WTC11 (cell line): ENCODE measurements around the gene ZBTB6. TPM values are rescaled to one million over a fixed set of nuclear protein-coding genes. Genes with fewer than 3 reads are reported as not detected.

Experiments used
- ATAC-seq: fragments of 200-7000 bp; cut with Tn5 transposase; 2 replicates; pipeline ENCODE4 v1.10.0; 2021; ENCODE audit warnings: mild to moderate bottlenecking, moderate library complexity
- Bru-seq: library from RNA; stranded (reverse); fragments of 400-500 nt; gene quantifications from one replicate; lab custom pipeline; 2021; lab: Mats Ljungman, UMichigan
- CTCF ChIA-PET: fragments of 300-600 bp; sonication (Branson Sonifier 250); formaldehyde crosslinking; loops from one replicate; lab custom pipeline; 2021; ENCODE audit warnings: antibody characterized with exemption; lab: Charles Lee
- POLR2A ChIA-PET: fragments of 350-600 bp; sonication (Branson Sonifier 250); formaldehyde crosslinking; loops from one replicate; lab custom pipeline; 2021; ENCODE audit warnings: antibody characterized with exemption; lab: Charles Lee
- DNase-seq: peaks from one replicate; pipeline ENCODE4 v3.0.0; 2021; ENCODE audit warnings: low spot score
- H3K27ac Mint-ChIP-seq: 2 replicates; pipeline ENCODE4 v1.8.0; 2021; ENCODE audit warnings: mixed read lengths
- H3K27me3 Mint-ChIP-seq: 2 replicates; pipeline ENCODE4 v1.8.0; 2021; ENCODE audit warnings: low read depth, mild to moderate bottlenecking, moderate library complexity, mixed read lengths
- H3K36me3 Mint-ChIP-seq: 2 replicates; pipeline ENCODE4 v1.8.0; 2021; ENCODE audit warnings: mixed read lengths
- H3K4me1 Mint-ChIP-seq: 2 replicates; pipeline ENCODE4 v1.8.0; 2022; ENCODE audit warnings: mixed read lengths
- H3K4me3 Mint-ChIP-seq: 2 replicates; pipeline ENCODE4 v1.8.0; 2021; ENCODE audit warnings: mild to moderate bottlenecking, moderate library complexity, mixed read lengths
- H3K9me3 Mint-ChIP-seq: 2 replicates; pipeline ENCODE4 v1.8.0; 2021; ENCODE audit warnings: mixed read lengths
- ARID4B ChIP-seq: sonication (generic); formaldehyde crosslinking; IDR thresholded peaks from 2 replicates; pipeline ENCODE4 v1.8.0; 2023; ENCODE audit warnings: missing genetic modification reagents, mild to moderate bottlenecking, borderline replicate concordance
- ATF2 ChIP-seq: sonication (generic); formaldehyde crosslinking; IDR thresholded peaks from 2 replicates; pipeline ENCODE4 v1.8.1; 2022; ENCODE audit warnings: low read depth, missing genetic modification reagents, borderline replicate concordance
- ATF6 ChIP-seq: sonication (generic); formaldehyde crosslinking; IDR thresholded peaks from 2 replicates; pipeline ENCODE4 v1.8.1; 2023; ENCODE audit warnings: mild to moderate bottlenecking, missing genetic modification reagents
- CREB1 ChIP-seq: sonication (generic); formaldehyde crosslinking; IDR thresholded peaks from 2 replicates; pipeline ENCODE4 v1.8.0; 2023; ENCODE audit warnings: mild to moderate bottlenecking, missing genetic modification reagents
- E2F5 ChIP-seq: sonication (generic); formaldehyde crosslinking; IDR thresholded peaks from 2 replicates; pipeline ENCODE4 v1.8.1; 2022; ENCODE audit warnings: mild to moderate bottlenecking, moderate library complexity, missing genetic modification reagents
- EMX1 ChIP-seq: fragments of 250-450 bp; sonication (Bioruptor Pico); IDR thresholded peaks from 2 replicates; pipeline ENCODE4 v1.8.0; 2021; ENCODE audit warnings: mild to moderate bottlenecking
- FOXK1 ChIP-seq: sonication (generic); formaldehyde crosslinking; IDR thresholded peaks from 2 replicates; pipeline ENCODE4 v1.8.0; 2022; ENCODE audit warnings: mild to moderate bottlenecking, moderate library complexity, missing genetic modification reagents
- FOXP1 ChIP-seq: sonication (generic); formaldehyde crosslinking; IDR thresholded peaks from 2 replicates; pipeline ENCODE4 v1.8.0; 2022; ENCODE audit warnings: missing genetic modification reagents, mild to moderate bottlenecking, moderate library complexity, borderline replicate concordance
- JUN ChIP-seq: sonication (generic); formaldehyde crosslinking; IDR thresholded peaks from 2 replicates; pipeline ENCODE4 v1.8.0; 2023; ENCODE audit warnings: mild to moderate bottlenecking, missing genetic modification reagents
- KAT7 ChIP-seq: sonication (generic); formaldehyde crosslinking; IDR thresholded peaks from 2 replicates; pipeline ENCODE4 v1.8.1; 2023; ENCODE audit warnings: missing genetic modification reagents, mild to moderate bottlenecking, borderline replicate concordance
- NR3C1 ChIP-seq: sonication (generic); formaldehyde crosslinking; conservative IDR thresholded peaks from 2 replicates; pipeline ENCODE4 v1.8.1; 2023; ENCODE audit warnings: low read depth, mild to moderate bottlenecking, missing genetic modification reagents
- SMAD3 ChIP-seq: sonication (generic); formaldehyde crosslinking; IDR thresholded peaks from 2 replicates; pipeline ENCODE4 v1.8.0; 2022; ENCODE audit warnings: missing genetic modification reagents, mild to moderate bottlenecking, borderline replicate concordance
- SMAD4 ChIP-seq: sonication (generic); formaldehyde crosslinking; IDR thresholded peaks from 2 replicates; pipeline ENCODE4 v1.8.0; 2022; ENCODE audit warnings: mild to moderate bottlenecking, missing genetic modification reagents
- STAT6 ChIP-seq: sonication (generic); formaldehyde crosslinking; conservative IDR thresholded peaks from 2 replicates; pipeline ENCODE4 v1.8.1; 2023; ENCODE audit warnings: mild to moderate bottlenecking, low read depth, missing genetic modification reagents, moderate library complexity
- TCF7 ChIP-seq: sonication (generic); formaldehyde crosslinking; IDR thresholded peaks from 2 replicates; pipeline ENCODE4 v1.8.0; 2022; ENCODE audit warnings: mild to moderate bottlenecking, low read depth, missing genetic modification reagents, moderate library complexity
- TEAD1 ChIP-seq: sonication (generic); formaldehyde crosslinking; IDR thresholded peaks from 2 replicates; pipeline ENCODE4 v1.8.0; 2022; ENCODE audit warnings: mild to moderate bottlenecking, missing genetic modification reagents
- TP53 ChIP-seq: sonication (generic); formaldehyde crosslinking; IDR thresholded peaks from 2 replicates; pipeline ENCODE4 v1.8.1; 2023; ENCODE audit warnings: mild to moderate bottlenecking, missing genetic modification reagents
- USF2 ChIP-seq: sonication (generic); formaldehyde crosslinking; IDR thresholded peaks from 2 replicates; pipeline ENCODE4 v1.8.1; 2023; ENCODE audit warnings: mild to moderate bottlenecking, missing genetic modification reagents, moderate library complexity
- ZNF121 ChIP-seq: sonication (generic); formaldehyde crosslinking; IDR thresholded peaks from 2 replicates; pipeline ENCODE4 v1.8.0; 2023; ENCODE audit warnings: missing genetic modification reagents
- ZNF232 ChIP-seq: sonication (generic); formaldehyde crosslinking; IDR thresholded peaks from 2 replicates; pipeline ENCODE4 v1.8.0; 2022; ENCODE audit warnings: mild to moderate bottlenecking, missing genetic modification reagents
- ZNF263 ChIP-seq: sonication (generic); formaldehyde crosslinking; IDR thresholded peaks from 2 replicates; pipeline ENCODE4 v1.8.1; 2022; ENCODE audit warnings: low read depth, mild to moderate bottlenecking, moderate library complexity, missing genetic modification reagents
- ZNF396 ChIP-seq: fragments of 250-450 bp; sonication (Bioruptor Pico); IDR thresholded peaks from 2 replicates; pipeline ENCODE4 v1.8.0; 2021; ENCODE audit warnings: mild to moderate bottlenecking, moderate library complexity, borderline replicate concordance
- long read RNA-seq, 3 experiments: library from RNA in 1 of 3; library from capped mRNA in 1 of 3; library from polyadenylated mRNA in 1 of 3; unstranded in 2 of 3; stranded (forward) in 1 of 3; transcript quantifications; one replicate each; pipeline ENCODE4 v2.0.0, GENCODE V29; 2021
- total RNA-seq: library from RNA; stranded (reverse); gene quantifications from 3 replicates; pipeline ENCODE4 v1.2.3, GENCODE V29; 2021

The ZBTB6 gene
- 8.2 to 9.6 TPM (median 9.0 TPM) in 3 replicates for total RNA-seq
- Bru-seq, nascent RNA: percentile 98 among the genes with signal in this experiment
- long read RNA-seq, experiment 1, full-length matches to known transcripts: 22 of 37 reads
- long read RNA-seq, experiment 1, partial matches to known transcripts: 0 of 37 reads
- long read RNA-seq, experiment 1, other reads (novel, unspliced or antisense): 15 of 37 reads
- long read RNA-seq, experiment 2, full-length matches to known transcripts: 4 of 15 reads
- long read RNA-seq, experiment 2, partial matches to known transcripts: 0 of 15 reads
- long read RNA-seq, experiment 2, other reads (novel, unspliced or antisense): 11 of 15 reads
- long read RNA-seq, experiment 3, full-length matches to known transcripts: 1 of 4 reads
- long read RNA-seq, experiment 3, partial matches to known transcripts: 0 of 4 reads
- long read RNA-seq, experiment 3, other reads (novel, unspliced or antisense): 3 of 4 reads

- H3K36me3 Mint-ChIP-seq: peaks cover 24% of the 10 kb centered on the region
- H3K4me1 Mint-ChIP-seq: peaks cover 12% of the 10 kb centered on the region; the same call in 1 of the 2 replicates
- DNase-seq (peak; percentile 62), ATAC-seq (peak; percentile 94)
- ChIA-PET POLR2A (interaction anchor here (0.6 to 2.5 kb wide), 10 partner anchors 8 to 185 kb away, joined by 3 to 44 read pairs (median 5); partner anchors contain the start of genes RABGAP1, RC3H2 and ZBTB26), CTCF (interaction anchor here (0.6 to 1.3 kb wide), 4 partner anchors 28 to 437 kb away, joined by 4 to 7 read pairs (median 6); partner anchors contain the start of gene RABGAP1)
- H3K27me3 Mint-ChIP-seq: no peaks in the 10 kb centered on the region
- H3K4me3 Mint-ChIP-seq: peak within 1 kb of the TSS; percentile 86
- peak within 1 kb of the TSS; percentile 96 for H3K27ac Mint-ChIP-seq
- no peaks in the 10 kb centered on the region for H3K9me3 Mint-ChIP-seq
- no peak for TF ChIP-seq TCF7 (CRISPR knock-in tag)
- no peak for TF ChIP-seq CREB1 (CRISPR knock-in tag)
- TF ChIP-seq E2F5 (CRISPR knock-in tag): no peak
- TF ChIP-seq FOXK1: peak; percentile 65; the same call in 1 of the 2 replicates
- no peak for TF ChIP-seq SMAD4 (CRISPR knock-in tag)
- TF ChIP-seq ATF2: no peak
- no peak for TF ChIP-seq USF2 (CRISPR knock-in tag)
- no peak for TF ChIP-seq STAT6
- TF ChIP-seq FOXP1 (CRISPR knock-in tag): peak; percentile 53; the same call in 1 of the 2 replicates
- TF ChIP-seq ARID4B: no peak
- TF ChIP-seq EMX1: no peak
- TF ChIP-seq NR3C1 (CRISPR knock-in tag): no peak
- TF ChIP-seq ZNF263 (CRISPR knock-in tag): no peak
- no peak for TF ChIP-seq ZNF232 (CRISPR knock-in tag)
- TF ChIP-seq TP53 (CRISPR knock-in tag): no peak
- TF ChIP-seq ZNF396 (CRISPR knock-in tag): no peak
- 0 out of 2 replicates have a peak, but pooled peaks have one; percentile 14 for TF ChIP-seq TEAD1
- no peak for TF ChIP-seq JUN (CRISPR knock-in tag)
- TF ChIP-seq KAT7: no peak
- no peak for TF ChIP-seq SMAD3
- TF ChIP-seq ATF6 (CRISPR knock-in tag): no peak
- no peak for TF ChIP-seq ZNF121 (CRISPR knock-in tag)
Observed at GRCh38 chr9:122912964-122913673, at the start of gene ZBTB6. ZBTB6 (minus strand) TSS chr9:122913323; CDS start chr9:122912072, 1,251 bp downstream.
